ENCODE data around the gene HOXA13. TPM values are rescaled to one million over a fixed set of nuclear protein-coding genes. Genes with fewer than 3 reads are reported as not detected.

The HOXA13 gene
- total RNA-seq (2014; rRNA removed; shearing (Covaris generic)) = 0.70 and 0.88 TPM in 2 replicates
- 0.84 and 0.85 TPM in 2 replicates for polyA plus RNA-seq (2015; cell fraction: cytosol; rRNA removed)
- polyA plus RNA-seq (2015; cell fraction: nucleus; rRNA removed) = 0.67 and 0.86 TPM in 2 replicates

GRCh38 chr7:27199849-27200760, at the start of gene HOXA13:
HOXA13 (minus strand) TSS chr7:27200091; CDS start chr7:27200077, 14 bp downstream.
- DNase-seq (ENCODE audit: low read depth) = peak; percentile 70

- peak; percentile 85 for DNase-seq (ENCODE audit: low read depth)
Observed at GRCh38 chr7:27248911-27249723, 49.2 kb upstream of the HOXA13 start.

- no peak for DNase-seq (ENCODE audit: low read depth)
Observed at GRCh38 chr7:27248427-27248806, 48.5 kb upstream of the HOXA13 start.

GRCh38 chr7:27247452-27248426, 47.8 kb upstream of the HOXA13 start:
- no peak for DNase-seq (ENCODE audit: low read depth)

GRCh38 chr7:27247000-27247399, 47.1 kb upstream of the HOXA13 start:
- no peak for DNase-seq (ENCODE audit: low read depth)

GRCh38 chr7:27245798-27246691, 46.2 kb upstream of the HOXA13 start:
- DNase-seq (ENCODE audit: low read depth) = no peak

- no peak for DNase-seq (ENCODE audit: low read depth)
Observed at GRCh38 chr7:27245124-27245797, 45.4 kb upstream of the HOXA13 start.

- no peak for DNase-seq (ENCODE audit: low read depth)
Observed at GRCh38 chr7:27244488-27245123, 44.7 kb upstream of the HOXA13 start.

- no peak for DNase-seq (ENCODE audit: low read depth)
Observed at GRCh38 chr7:27243340-27244163, 43.7 kb upstream of the HOXA13 start.

GRCh38 chr7:27242555-27243339, 42.9 kb upstream of the HOXA13 start, which contains the start of gene EVX1:
EVX1 (plus strand) TSS chr7:27242802; CDS start chr7:27243031, 229 bp downstream.
- DNase-seq (ENCODE audit: low read depth) = no peak

GRCh38 chr7:27242154-27242553, 42.3 kb upstream of the HOXA13 start:
- DNase-seq (ENCODE audit: low read depth) = no peak

GRCh38 chr7:27241189-27242056, 41.5 kb upstream of the HOXA13 start:
- DNase-seq (ENCODE audit: low read depth) = no peak

- no peak for DNase-seq (ENCODE audit: low read depth)
Observed at GRCh38 chr7:27240015-27240731, 40.3 kb upstream of the HOXA13 start.

GRCh38 chr7:27239387-27240014, 39.6 kb upstream of the HOXA13 start:
- no peak for DNase-seq (ENCODE audit: low read depth)

- DNase-seq (ENCODE audit: low read depth) = no peak
Observed at GRCh38 chr7:27238979-27239386, 39.1 kb upstream of the HOXA13 start.
